ENCODE data around the gene ZFAND3. TPM values are rescaled to one million over a fixed set of nuclear protein-coding genes. Genes with fewer than 3 reads are reported as not detected.

Gene ZFAND3
- polyA plus RNA-seq, 3 donors: 11.5 to 21.1 (median 11.7) TPM

- Histone ChIP-seq H3K9ac (ENCODE audit: insufficient read depth, low read length, poor library complexity, severe bottlenecking) (no peak overlapping the region), H3K4me2 (replicated peaks; ENCODE audit: extremely low read depth, low read length, poor library complexity, severe bottlenecking) (no peak overlapping the region), H3K4me1 (ENCODE audit: control insufficient read depth in 1 of 2, insufficient read depth in 2 of 2, low read length in 2 of 2) (peaks cover 3 to 9% of the 10 kb centered on the region in 2 donors), H3K36me3 (replicated peaks in 1 of 2; ENCODE audit: control insufficient read depth in 1 of 2, insufficient read depth in 2 of 2, low read length in 2 of 2) (peaks cover 0 to 8% of the 10 kb centered on the region in 2 donors), H3K79me2 (ENCODE audit: insufficient read depth, low read length) (peaks cover 64% of the 10 kb centered on the region), H3K9me3 (replicated peaks in 1 of 2; ENCODE audit: control insufficient read depth in 1 of 2, insufficient read depth in 1 of 2, low read length in 2 of 2) (no peaks in the 10 kb centered on the region), H2AFZ (ENCODE audit: insufficient read depth, low read depth, low read length, poor library complexity, severe bottlenecking) (no peak overlapping the region), H4K20me1 (ENCODE audit: insufficient read depth, low read length) (peaks cover 99% of the 10 kb centered on the region), H3K27me3 (ENCODE audit: control insufficient read depth in 2 of 2, insufficient read depth in 2 of 2, low read length in 2 of 2) (no peaks in the 10 kb centered on the region), H3K4me3 (replicated peaks in 1 of 3; ENCODE audit: low read depth in 2 of 3, low read length in 3 of 3) (no peak overlapping the region), H3K27ac (ENCODE audit: low read depth in 1 of 2, low read length in 2 of 2) (no peak overlapping the region)
- TF ChIP-seq CTCF (IDR thresholded peaks at IDR 0.05): no peak
- no peak overlapping the region for H3K27ac Mint-ChIP-seq
- peak in 1 of 3 donors; percentile 12 for DNase-seq
- H3K4me1 Mint-ChIP-seq: peaks cover 17% of the 10 kb centered on the region
- H3K9me3 Mint-ChIP-seq: no peaks in the 10 kb centered on the region
- no peak overlapping the region for H3K4me3 Mint-ChIP-seq
- intact Hi-C loops (cut with micrococcal nuclease): no loop called here
- H3K27me3 Mint-ChIP-seq (ENCODE audit: low read depth in 3 of 3): no peaks in the 10 kb centered on the region
- 88% methylated on average over 1 of the region's 3 CpGs for whole genome bisulfite sequencing (ENCODE audit: insufficient coverage)
- peaks cover 5 to 9% of the 10 kb centered on the region in 2 donors for H3K36me3 Mint-ChIP-seq
These were observed 120.7 kb downstream of the ZFAND3 start for GRCh38 chr6:37940074-37940847.

GRCh38 chr6:37941871-37942270 lies 122.3 kb downstream of the ZFAND3 start:
- peaks cover 99% of the 10 kb centered on the region for H4K20me1 ChIP-seq (ENCODE audit: insufficient read depth, low read length)
- no peak overlapping the region for H3K4me2 ChIP-seq (replicated peaks; ENCODE audit: extremely low read depth, low read length, poor library complexity, severe bottlenecking)
- no peak for DNase-seq
- H3K4me1 Mint-ChIP-seq: peaks cover 13% of the 10 kb centered on the region
- no peak overlapping the region for H3K4me3 ChIP-seq (replicated peaks in 1 of 3; ENCODE audit: low read depth in 2 of 3, low read length in 3 of 3)
- no peak overlapping the region for H3K27ac ChIP-seq (ENCODE audit: low read depth in 1 of 2, low read length in 2 of 2)
- no CpG with 5 or more reads among the region's 2 CpGs for WGBS (ENCODE audit: insufficient coverage)
- H3K9me3 Mint-ChIP-seq: no peaks in the 10 kb centered on the region
- H3K36me3 ChIP-seq (replicated peaks in 1 of 2; ENCODE audit: control insufficient read depth in 1 of 2, insufficient read depth in 2 of 2, low read length in 2 of 2): peaks cover 0 to 8% of the 10 kb centered on the region in 2 donors
- H3K27me3 ChIP-seq (ENCODE audit: control insufficient read depth in 2 of 2, insufficient read depth in 2 of 2, low read length in 2 of 2): no peaks in the 10 kb centered on the region
- no peak overlapping the region for H3K9ac ChIP-seq (ENCODE audit: insufficient read depth, low read length, poor library complexity, severe bottlenecking)
- H3K4me1 ChIP-seq (ENCODE audit: control insufficient read depth in 1 of 2, insufficient read depth in 2 of 2, low read length in 2 of 2): peaks cover 0 to 2% of the 10 kb centered on the region in 2 donors
- H3K27me3 Mint-ChIP-seq (ENCODE audit: low read depth in 3 of 3): no peaks in the 10 kb centered on the region
- intact Hi-C loops (cut with micrococcal nuclease): no loop called here
- no peak overlapping the region for H3K27ac Mint-ChIP-seq
- peaks cover 5 to 9% of the 10 kb centered on the region in 2 donors for H3K36me3 Mint-ChIP-seq
- TF ChIP-seq CTCF (IDR thresholded peaks at IDR 0.05): no peak
- H3K4me3 Mint-ChIP-seq: no peak overlapping the region
- H2AFZ ChIP-seq (ENCODE audit: insufficient read depth, low read depth, low read length, poor library complexity, severe bottlenecking): no peak overlapping the region
- no peaks in the 10 kb centered on the region for H3K9me3 ChIP-seq (replicated peaks in 1 of 2; ENCODE audit: control insufficient read depth in 1 of 2, insufficient read depth in 1 of 2, low read length in 2 of 2)
- peaks cover 66% of the 10 kb centered on the region for H3K79me2 ChIP-seq (ENCODE audit: insufficient read depth, low read length)

Data from CD14-positive monocyte (primary cell).